Measurements from ENCODE around the gene SAMD8.

SAMD8 gene

GRCh38 chr10:75228834-75229233 is 117.4 kb downstream of the SAMD8 start:
- TF ChIP-seq GATA2 (IDR thresholded peaks at IDR 0.05; ENCODE audit: low read depth, low read length) (no peak), GATA3 (IDR thresholded peaks at IDR 0.05; ENCODE audit: low read depth, low read length) (no peak)

- no peak for TF ChIP-seq GATA2 (IDR thresholded peaks at IDR 0.05; ENCODE audit: low read depth, low read length)
- no peak for TF ChIP-seq GATA3 (IDR thresholded peaks at IDR 0.05; ENCODE audit: low read depth, low read length)
Measured at GRCh38 chr10:75229971-75230370, 118.5 kb downstream of the SAMD8 start.

- TF ChIP-seq GATA3 (IDR thresholded peaks at IDR 0.05; ENCODE audit: low read depth, low read length) (no peak), GATA2 (IDR thresholded peaks at IDR 0.05; ENCODE audit: low read depth, low read length) (no peak)
Measured at GRCh38 chr10:75230600-75231038, 119.2 kb downstream of the SAMD8 start.
